ENCODE measurements around the gene CCDC9. TPM values are rescaled to one million over a fixed set of nuclear protein-coding genes. Genes with fewer than 3 reads are reported as not detected.

Gene CCDC9
- total and polyA plus RNA-seq, 2 of the 8 experiments (the other 6 are each of a cell fraction or from before 2014, with no cell fraction given) = 3.7 to 29.8 TPM

- TF ChIP-seq GTF2F1 (IDR thresholded peaks at IDR 0.05; ENCODE audit: borderline replicate concordance, low read depth, low read length) = no peak
Measured at GRCh38 chr19:47268028-47268427, 11.7 kb downstream of the CCDC9 start (continued).

All from H1 (cell line).